ENCODE results near the gene HDDC2. TPM values are rescaled to one million over a fixed set of nuclear protein-coding genes. Genes with fewer than 3 reads are reported as not detected.

HDDC2 gene
- total and polyA plus RNA-seq, 2 of the 8 experiments (the other 6 are each of a cell fraction or from before 2014, with no cell fraction given), result 89.3 to 129 TPM

GRCh38 chr6:125231133-125231532 lies 70.6 kb downstream of the HDDC2 start (continued):
- TF ChIP-seq NRF1 (IDR thresholded peaks at IDR 0.05; ENCODE audit: low read depth, low read length), result no peak
- TF ChIP-seq BRCA1 (IDR thresholded peaks at IDR 0.05; ENCODE audit: low read depth, low read length), result no peak
- no peak for TF ChIP-seq POU5F1 (IDR thresholded peaks at IDR 0.05; ENCODE audit: low read depth, low read length)
- no peak for TF ChIP-seq SUZ12 (IDR thresholded peaks at IDR 0.05; ENCODE audit: low read length)

All from H1 (cell line).